ENCODE results near the gene SUPT20H. TPM values are rescaled to one million over a fixed set of nuclear protein-coding genes. Genes with fewer than 3 reads are reported as not detected.

The SUPT20H gene
- total and polyA plus RNA-seq, 2 of the 4 experiments (the other 2 are of a cell fraction) = 46.6 to 55.1 TPM

DNA sequence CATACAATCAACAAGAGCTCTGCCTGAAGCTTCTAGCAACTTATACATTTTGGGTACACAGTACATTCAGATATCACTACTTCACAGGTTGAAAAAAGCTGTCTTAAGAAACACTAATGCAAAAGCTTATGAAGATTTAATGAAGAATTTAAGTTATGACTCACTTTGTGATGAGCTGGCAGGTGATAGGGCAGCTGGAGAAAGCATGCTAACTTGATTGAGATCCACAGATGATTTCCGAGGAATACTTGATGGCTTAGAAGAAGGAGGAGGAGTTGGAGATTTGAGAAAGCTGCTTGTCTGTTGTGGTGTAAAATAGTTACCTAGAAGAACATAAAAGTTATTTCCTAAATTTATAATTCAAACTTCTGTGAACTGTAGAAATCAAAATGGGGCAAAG lies 35.6 kb downstream of the SUPT20H start:
- CTCF ChIA-PET = no interaction called here
- H3K27ac ChIP-seq (ENCODE audit: insufficient read depth, low read length) = no peak overlapping the region
- no peak overlapping the region for H2BK5ac ChIP-seq (ENCODE audit: low read depth, low read length, poor library complexity, severe bottlenecking)

More for the DNA sequence above, 35.6 kb downstream of the SUPT20H start:
- Histone ChIP-seq H2AK5ac (ENCODE audit: low read depth, low read length) (no peak overlapping the region), H4K91ac (ENCODE audit: insufficient read depth, low read depth, low read length) (no peak overlapping the region), H3K56ac (ENCODE audit: extremely low read depth, insufficient read depth, low read length) (no peak overlapping the region), H3K23ac (ENCODE audit: low read depth, low read length) (no peak overlapping the region), H3K4me2 (ENCODE audit: low read depth, low read length) (no peak overlapping the region), H3K4me3 (ENCODE audit: insufficient read depth, low read depth, low read length) (no peak overlapping the region), H2BK120ac (ENCODE audit: low read depth, low read length) (no peak overlapping the region), H3K4ac (ENCODE audit: low read depth, low read length) (no peak overlapping the region), H4K8ac (ENCODE audit: low read depth in 2 of 2, low read length in 2 of 2) (no peak overlapping the region), H3K9ac (ENCODE audit: low read depth, low read length) (no peak overlapping the region), H2AK9ac (replicated peaks; ENCODE audit: low read depth, low read length, poor library complexity) (no peak overlapping the region), H2BK15ac (ENCODE audit: low read depth, low read length) (no peak overlapping the region), H3K4me1 (ENCODE audit: control insufficient read depth, insufficient read depth, low read length) (no peaks in the 10 kb centered on the region), H3K36me3 (ENCODE audit: control insufficient read depth, insufficient read depth, low read length) (peaks cover 29% of the 10 kb centered on the region), H3K9me3 (ENCODE audit: control insufficient read depth, insufficient read depth, low read length) (no peaks in the 10 kb centered on the region), H3K27me3 (ENCODE audit: control insufficient read depth, insufficient read depth, low read length) (no peaks in the 10 kb centered on the region), H4K5ac (ENCODE audit: low read depth, low read length) (no peak overlapping the region), H3K79me1 (ENCODE audit: low read depth in 1 of 2, low read length in 2 of 2) (peaks cover 4 to 7% of the 10 kb centered on the region in 2 experiments; a peak in 3 of 4 replicates), H3K18ac (ENCODE audit: low read depth, low read length) (no peak overlapping the region), H3K14ac (replicated peaks; ENCODE audit: low read depth, low read length) (no peak overlapping the region), H2AFZ (replicated peaks; ENCODE audit: low read length, poor library complexity) (no peak overlapping the region), H2BK20ac (ENCODE audit: low read depth, low read length) (no peak overlapping the region), H3K9me1 (ENCODE audit: insufficient read depth, low read length) (no peaks in the 10 kb centered on the region), H4K20me1 (ENCODE audit: insufficient read depth, low read length) (no peaks in the 10 kb centered on the region; the same call in 1 of the 2 replicates)
- in situ Hi-C loops (cut with MboI; ENCODE audit: low sequenced_read_pairs) = no loop called here
- TF ChIP-seq POLR2A (IDR thresholded peaks at IDR 0.05; ENCODE audit: low read depth, low read length) (no peak), MAZ (IDR thresholded peaks at IDR 0.05; ENCODE audit: borderline replicate concordance, low read depth, low read length) (no peak), RFX5 (IDR thresholded peaks at IDR 0.05; ENCODE audit: low read depth, low read length) (no peak)
- intact Hi-C loops (cut with micrococcal nuclease) = no loop called here
- POLR2A ChIA-PET (ENCODE audit: unreplicated experiment) = no interaction called here
- BruUV-seq (replicated peaks) = no TSS peak
- no CpG with 5 or more reads among the region's 1 CpG for WGBS, 2 experiments (ENCODE audit: extremely low coverage in 2 of 2, insufficient read length in 1 of 2)
- dilution Hi-C loops (cut with HindIII; ENCODE audit: low sequenced_read_pairs, unreplicated experiment) = no loop called here
- peak; percentile 61 for ATAC-seq (ENCODE audit: low read depth)
- peak; percentile 70 for DNase-seq

All from IMR-90 (cell line).